ENCODE measurements around the gene DOCK7.

DNA sequence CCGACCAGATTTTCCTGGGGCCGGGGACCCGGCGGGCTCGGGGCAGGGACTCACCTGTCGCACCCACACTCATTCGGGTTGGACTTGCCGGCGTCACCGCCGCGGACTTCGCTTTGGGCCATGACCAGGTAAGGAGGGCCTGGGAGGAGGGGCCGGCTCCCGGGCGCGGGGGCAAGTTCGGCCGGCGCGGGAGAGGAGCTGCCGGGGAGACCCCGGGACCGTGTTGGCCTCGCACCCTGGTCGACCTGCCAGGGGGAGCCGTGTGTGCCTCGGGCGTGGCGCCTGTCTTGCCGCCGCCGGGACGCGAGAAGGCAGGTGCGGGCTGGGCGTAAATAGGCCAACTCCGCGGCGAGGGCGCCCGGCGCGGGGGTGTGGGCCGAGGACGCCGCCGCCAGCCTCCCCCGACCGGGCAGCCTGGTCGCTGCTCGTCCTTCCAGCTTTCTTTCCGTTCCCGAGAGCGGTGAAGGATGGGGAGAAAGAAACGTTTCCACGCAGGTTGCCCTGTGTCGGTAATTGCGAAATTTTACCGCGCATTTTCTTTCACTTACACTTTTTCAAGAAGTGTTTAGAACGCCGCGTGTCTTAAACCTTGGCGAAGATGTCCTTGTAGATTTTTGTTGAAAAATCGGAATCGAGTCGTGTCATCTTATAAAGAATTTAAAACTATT, 250.8 kb downstream of the DOCK7 start:
- no peak for TF ChIP-seq HDAC2 (IDR thresholded peaks at IDR 0.05; ENCODE audit: borderline replicate concordance in 1 of 2, low read depth in 2 of 2, low read length in 2 of 2)
- TF ChIP-seq KDM1A (IDR thresholded peaks at IDR 0.05; ENCODE audit: borderline replicate concordance, low read length) = no peak
- no peak for TF ChIP-seq EZH2 (IDR thresholded peaks at IDR 0.05; ENCODE audit: low read depth, low read length, severe bottlenecking)
- TF ChIP-seq CTCF (IDR thresholded peaks at IDR 0.05; ENCODE audit: control extremely low read depth in 1 of 3, insufficient read depth in 1 of 3, low read depth in 1 of 3, low read length in 3 of 3) = no peak
- TF ChIP-seq POLR2AphosphoS5 (IDR thresholded peaks at IDR 0.05; ENCODE audit: low read depth, low read length) = no peak
- TF ChIP-seq, protein P1, sequence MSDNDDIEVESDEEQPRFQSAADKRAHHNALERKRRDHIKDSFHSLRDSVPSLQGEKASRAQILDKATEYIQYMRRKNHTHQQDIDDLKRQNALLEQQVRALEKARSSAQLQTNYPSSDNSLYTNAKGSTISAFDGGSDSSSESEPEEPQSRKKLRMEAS (IDR thresholded peaks at IDR 0.05) = no peak; the same call in 1 of the 2 replicates
- no peak for TF ChIP-seq POLR2A (IDR thresholded peaks at IDR 0.05; ENCODE audit: control extremely low read depth in 1 of 2, low read depth in 2 of 2, low read length in 2 of 2)

Measured in H1 (cell line).